Tibial artery (tissue), 4 donors: ENCODE results near the gene LZTS3.
A peak's percentile ranks its signal among the peaks of the same experiment; 100 is the strongest.

ENCODE experiments used
- DNase-seq, 2 donors: peaks; one replicate each; pipeline ENCODE4 v3.0.0-alpha.2; 2019
- H3K27ac ChIP-seq, 2 donors: fragments of 200-600 bp; sonication (generic) in 1 of 2; 1 replicate in 1 of 2; 2 replicates in 1 of 2; pipeline ENCODE4 v1.5.1; 2018 to 2019; ENCODE audit warnings: mild to moderate bottlenecking in 1 of 2
- H3K27me3 ChIP-seq, 2 donors: fragments of 200-600 bp; sonication (generic) in 1 of 2; one replicate each; pipeline versions ENCODE4 v1.5.1 to v1.6.0; 2016 to 2019
- H3K36me3 ChIP-seq, 3 donors: fragments of 200-600 bp; sonication (generic) in 2 of 3; one replicate each; pipeline ENCODE4 v1.5.1; 2016 to 2019; ENCODE audit warnings: mild to moderate bottlenecking in 2 of 3
- H3K4me1 ChIP-seq, 4 donors: fragments of 200-600 bp; sonication (generic) in 2 of 4; 1 replicate in 3 of 4; 2 replicates in 1 of 4; pipeline ENCODE4 v1.5.1; 2016 to 2019
- H3K4me3 ChIP-seq, 2 donors: fragments of 200-600 bp; sonication (generic) in 1 of 2; 1 replicate in 1 of 2; 2 replicates in 1 of 2; pipeline ENCODE4 v1.5.1; 2018 to 2019; ENCODE audit warnings: mild to moderate bottlenecking in 2 of 2
- H3K9me3 ChIP-seq, 3 donors: fragments of 200-600 bp; sonication (generic) in 1 of 3; one replicate each; pipeline ENCODE4 v1.5.1; 2016 to 2019
- CTCF ChIP-seq, 2 experiments: fragments of 200-600 bp in 1 of 2; fragments of 450-650 bp in 1 of 2; IDR thresholded peaks; one replicate each; pipeline ENCODE4 v1.5.1; 2017 to 2019; ENCODE audit warnings: antibody characterized with exemption in 2 of 2, mild to moderate bottlenecking in 1 of 2, moderate library complexity in 1 of 2
- intact Hi-C: fragments of 100-400 bp; cut with DNase I; formaldehyde crosslinking; loops from one replicate; pipeline ENCODE4 v1.15.0; 2023; ENCODE audit warnings: low total_unique reads

Gene LZTS3

GRCh38 chr20:3210346-3210745 is 37.0 kb upstream of the LZTS3 start:
- Histone ChIP-seq H3K4me1 (peaks cover 0 to 17% (median 6%) of the 10 kb centered on the region in 4 donors), H3K27me3 (no peaks in the 10 kb centered on the region), H3K9me3 (no peaks in the 10 kb centered on the region), H3K27ac (peak overlapping the region in 1 of 2 donors; percentile 90), H3K36me3 (peaks cover 0 to 24% (median 17%) of the 10 kb centered on the region in 3 donors), H3K4me3 (peak overlapping the region; percentile 92 to 96)
- intact Hi-C loops, result loop anchor here (5.0 kb wide), 1 partner anchor 53 kb away; the partner anchor contains the start of genes FASTKD5 and UBOX5
- no peak for TF ChIP-seq CTCF (IDR thresholded peaks at IDR 0.05)
- no peak for DNase-seq

GRCh38 chr20:3209946-3210317 is 36.6 kb upstream of the LZTS3 start:
- H3K9me3 ChIP-seq, result no peaks in the 10 kb centered on the region
- no peak for DNase-seq
- H3K36me3 ChIP-seq, result peaks cover 0 to 20% (median 13%) of the 10 kb centered on the region in 3 donors
- H3K4me3 ChIP-seq, result peak overlapping the region; percentile 92 to 96
- peak overlapping the region; percentile 81 to 90 for H3K27ac ChIP-seq
- intact Hi-C loops, result loop anchor here (5.0 kb wide), 1 partner anchor 53 kb away; the partner anchor contains the start of genes FASTKD5 and UBOX5
- H3K27me3 ChIP-seq, result no peaks in the 10 kb centered on the region
- TF ChIP-seq CTCF (IDR thresholded peaks at IDR 0.05), result no peak
- H3K4me1 ChIP-seq, result peaks cover 0 to 17% (median 6%) of the 10 kb centered on the region in 4 donors

- no peak for TF ChIP-seq CTCF (IDR thresholded peaks at IDR 0.05)
- H3K27ac ChIP-seq, result peak within 1 kb of the TSS; percentile 81 to 90
- DNase-seq, result peak in 1 of 2 donors; percentile 32
- peaks cover 0 to 14% (median 9%) of the 10 kb centered on the region in 3 donors for H3K36me3 ChIP-seq
- H3K4me1 ChIP-seq, result peaks cover 0 to 17% (median 6%) of the 10 kb centered on the region in 4 donors
- no peaks in the 10 kb centered on the region for H3K9me3 ChIP-seq
- H3K27me3 ChIP-seq, result no peaks in the 10 kb centered on the region
- intact Hi-C loops, result no loop called here
- H3K4me3 ChIP-seq, result peak within 1 kb of the TSS; percentile 92 to 96
Observed at GRCh38 chr20:3209257-3209945, 36.1 kb upstream of the LZTS3 start, which contains the start of gene ITPA. TSS of gene ITPA (plus strand) at chr20:3209498. CDS start at chr20:3209552, 54 bp downstream.

- intact Hi-C loops, result no loop called here
- H3K27ac ChIP-seq, result peak overlapping the region; percentile 81 to 90
- no peak for TF ChIP-seq CTCF (IDR thresholded peaks at IDR 0.05)
- no peak for DNase-seq
- H3K9me3 ChIP-seq, result no peaks in the 10 kb centered on the region
- H3K4me1 ChIP-seq, result peaks cover 0 to 17% (median 6%) of the 10 kb centered on the region in 4 donors
- peak overlapping the region; percentile 92 to 96 for H3K4me3 ChIP-seq
- H3K27me3 ChIP-seq, result no peaks in the 10 kb centered on the region
- peaks cover 0 to 9% (median 6%) of the 10 kb centered on the region in 3 donors for H3K36me3 ChIP-seq
Observed at GRCh38 chr20:3208786-3209256, 35.5 kb upstream of the LZTS3 start.

- Histone ChIP-seq H3K27me3 (no peaks in the 10 kb centered on the region), H3K4me3 (peak within 1 kb of the TSS; percentile 61 to 82), H3K27ac (peak within 1 kb of the TSS; percentile 76 to 83), H3K9me3 (no peaks in the 10 kb centered on the region), H3K36me3 (peaks cover 16 to 28% (median 19%) of the 10 kb centered on the region in 3 donors), H3K4me1 (peaks cover 0 to 23% (median 16%) of the 10 kb centered on the region in 4 donors)
- TF ChIP-seq CTCF (IDR thresholded peaks at IDR 0.05), result no peak
- peak; percentile 88 to 93 for DNase-seq
- intact Hi-C loops, result no loop called here
Observed at GRCh38 chr20:3204124-3204794, 30.9 kb upstream of the LZTS3 start, which contains the start of gene DDRGK1. TSS of gene DDRGK1 (minus strand) at chr20:3204682. CDS start at chr20:3204627, 55 bp downstream.
